SK-N-SH (cell line): ENCODE results near the gene MYPOP.

Source experiments
- CTCF ChIP-seq: fragments of 200-600 bp; sonication (generic); IDR thresholded peaks from 2 replicates; pipeline ENCODE4 v1.6.1; 2017; ENCODE audit warnings: antibody characterized with exemption, mild to moderate bottlenecking, moderate library complexity
- FOXJ3 ChIP-seq: sonication (generic); formaldehyde crosslinking; IDR thresholded peaks from 2 replicates; pipeline ENCODE4 v1.5.1; 2020; ENCODE audit warnings: mild to moderate bottlenecking, missing genetic modification reagents
- GABPA ChIP-seq: IDR thresholded peaks from 2 replicates; pipeline ENCODE4 v1.4.0; 2012; ENCODE audit warnings: low read depth, mild to moderate bottlenecking
- MEF2A ChIP-seq: IDR thresholded peaks from 2 replicates; pipeline ENCODE4 v1.4.0; 2012; ENCODE audit warnings: low read depth, borderline replicate concordance
- REST ChIP-seq: IDR thresholded peaks from 2 replicates; pipeline ENCODE4 v1.6.1; 2012; ENCODE audit warnings: mild to moderate bottlenecking, low read depth, low read length, moderate library complexity
- TAF1 ChIP-seq: IDR thresholded peaks from 2 replicates; pipeline ENCODE4 v1.6.1; 2012; ENCODE audit warnings: low read depth, mild to moderate bottlenecking, low read length, moderate library complexity, borderline replicate concordance
- USF2 ChIP-seq: fragments of 150-350 bp; IDR thresholded peaks from 2 replicates; pipeline ENCODE4 v1.6.1; 2017; ENCODE audit warnings: antibody characterized with exemption, low read length, low read depth, borderline replicate concordance
- YY1 ChIP-seq: IDR thresholded peaks from 2 replicates; pipeline ENCODE4 v1.4.0; 2012; ENCODE audit warnings: low read depth, mild to moderate bottlenecking

GRCh38 chr19:45901912-45902650 is at the start of gene MYPOP:
- TF ChIP-seq FOXJ3 (no peak), USF2 (no peak), CTCF (no peak), GABPA (no peak), TAF1 (no peak; the same call in 1 of the 2 replicates), REST (no peak), YY1 (no peak), MEF2A (no peak)
